ENCODE data around the gene STMP1.

DNA sequence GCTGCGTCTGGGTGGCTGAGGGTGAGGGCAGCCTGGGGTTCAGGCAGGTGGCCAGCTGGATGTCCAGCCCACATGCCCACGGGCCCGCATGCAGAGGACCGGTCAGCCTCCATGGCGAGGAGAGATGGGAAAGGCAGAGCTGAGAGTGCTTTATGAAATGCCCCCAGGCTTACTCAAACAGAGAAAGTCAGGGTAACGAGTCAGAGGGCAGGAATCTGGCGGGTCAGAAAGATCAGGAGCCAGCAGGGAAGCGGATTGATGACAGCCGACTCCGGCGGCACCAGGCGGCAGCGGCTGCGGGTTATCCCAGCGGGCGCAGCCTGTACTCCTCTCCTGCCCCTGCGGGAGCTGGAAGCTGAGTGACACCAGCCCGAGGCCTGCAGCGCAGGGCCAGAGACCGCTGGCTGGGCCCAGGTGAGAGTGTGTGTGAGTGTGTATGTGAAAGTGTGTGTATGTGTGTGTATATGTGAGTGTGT lies 52.3 kb downstream of the STMP1 start:
- no peak for TF ChIP-seq TAF1 (IDR thresholded peaks at IDR 0.05; ENCODE audit: borderline replicate concordance, insufficient read depth, low read length)
- no peak for TF ChIP-seq REST (IDR thresholded peaks at IDR 0.05; ENCODE audit: insufficient read depth in 1 of 2, low read depth in 2 of 2, low read length in 2 of 2)

All from PFSK-1 (cell line).